ENCODE results near the gene EBF3.

DNA sequence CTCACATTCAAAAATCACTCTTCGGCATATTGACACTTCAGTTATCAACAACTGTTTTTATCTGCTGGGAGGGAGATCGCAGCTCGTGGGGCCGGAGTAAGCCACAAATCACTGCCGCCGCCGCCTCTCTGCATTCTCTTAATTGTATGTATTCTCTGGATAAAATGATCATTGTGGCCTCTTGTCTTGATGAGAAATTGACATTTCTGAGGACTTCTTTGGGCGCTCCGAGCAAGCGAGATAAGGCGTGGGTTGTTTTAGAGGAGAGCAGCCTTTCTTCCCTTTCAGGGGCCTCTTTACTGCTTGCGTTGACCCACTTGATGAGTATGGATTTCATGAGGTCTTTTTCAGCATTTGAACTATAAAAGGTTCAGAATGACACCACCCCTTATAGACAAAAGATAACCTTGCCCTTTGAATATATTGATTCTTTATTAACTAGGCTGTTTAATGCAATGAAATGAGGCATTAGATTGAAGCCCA is 130.6 kb downstream of the EBF3 start:
- TF ChIP-seq, protein P1, sequence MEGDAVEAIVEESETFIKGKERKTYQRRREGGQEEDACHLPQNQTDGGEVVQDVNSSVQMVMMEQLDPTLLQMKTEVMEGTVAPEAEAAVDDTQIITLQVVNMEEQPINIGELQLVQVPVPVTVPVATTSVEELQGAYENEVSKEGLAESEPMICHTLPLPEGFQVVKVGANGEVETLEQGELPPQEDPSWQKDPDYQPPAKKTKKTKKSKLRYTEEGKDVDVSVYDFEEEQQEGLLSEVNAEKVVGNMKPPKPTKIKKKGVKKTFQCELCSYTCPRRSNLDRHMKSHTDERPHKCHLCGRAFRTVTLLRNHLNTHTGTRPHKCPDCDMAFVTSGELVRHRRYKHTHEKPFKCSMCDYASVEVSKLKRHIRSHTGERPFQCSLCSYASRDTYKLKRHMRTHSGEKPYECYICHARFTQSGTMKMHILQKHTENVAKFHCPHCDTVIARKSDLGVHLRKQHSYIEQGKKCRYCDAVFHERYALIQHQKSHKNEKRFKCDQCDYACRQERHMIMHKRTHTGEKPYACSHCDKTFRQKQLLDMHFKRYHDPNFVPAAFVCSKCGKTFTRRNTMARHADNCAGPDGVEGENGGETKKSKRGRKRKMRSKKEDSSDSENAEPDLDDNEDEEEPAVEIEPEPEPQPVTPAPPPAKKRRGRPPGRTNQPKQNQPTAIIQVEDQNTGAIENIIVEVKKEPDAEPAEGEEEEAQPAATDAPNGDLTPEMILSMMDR (IDR thresholded peaks at IDR 0.05), result no peak
- TF ChIP-seq POLR2A (IDR thresholded peaks at IDR 0.05), result no peak
